Endothelial cell of umbilical vein (primary cell): ENCODE data around the gene GRK5. TPM values are rescaled to one million over a fixed set of nuclear protein-coding genes. Genes with fewer than 3 reads are reported as not detected.
A peak's percentile ranks its signal among the peaks of the same experiment; 100 is the strongest.

Experiments
- BruUV-seq: library from RNA; stranded (reverse); fragments of 400-500 nt; replicated peaks from 2 replicates; lab custom pipeline; 2021; lab: Mats Ljungman, UMichigan
- CTCF ChIA-PET: fragments of 300-600, 350-600 bp; sonication (Branson Sonifier 250); formaldehyde crosslinking; loops from one replicate; lab custom pipeline; 2021; ENCODE audit warnings: antibody characterized with exemption, inconsistent platforms; lab: Charles Lee
- POLR2A ChIA-PET: fragments of 300-600, 350-600 bp; sonication (Branson Sonifier 250); formaldehyde crosslinking; loops from one replicate; lab custom pipeline; 2021; ENCODE audit warnings: antibody characterized with exemption, inconsistent platforms; lab: Charles Lee
- DNase-seq: peaks from one replicate; pipeline ENCODE4 v3.0.0-alpha.2; 2011; ENCODE audit warnings: low read depth, low spot score
- FAIRE-seq: peaks from 2 replicates; lab custom pipeline; 2011; peaks lifted over from hg19 to GRCh38; lab: Jason Lieb, UNC
- H2AFZ ChIP-seq: 2 replicates; pipeline ENCODE4 v1.6.0; 2012; ENCODE audit warnings: low read depth, low read length, control low read depth, inconsistent platforms
- H3K27ac ChIP-seq: 2 replicates; pipeline ENCODE4 v1.5.1; 2011; ENCODE audit warnings: low read depth, mild to moderate bottlenecking, control low read depth, low read length, moderate library complexity; ENCODE audit not compliant: insufficient read depth
- H3K27me3 ChIP-seq, 2 experiments: 2 replicates each; pipeline versions ENCODE4 v1.6.0 to v1.6.1; 2011; ENCODE audit warnings: low read length in 2 of 2, mixed read lengths in 1 of 2; ENCODE audit not compliant: control insufficient read depth in 2 of 2, insufficient read depth in 2 of 2
- H3K36me3 ChIP-seq, 2 experiments: 2 replicates in 1 of 2; 3 replicates in 1 of 2; pipeline ENCODE4 v1.5.1; 2011; ENCODE audit warnings: low read length in 2 of 2, mild to moderate bottlenecking in 1 of 2, moderate library complexity in 1 of 2; ENCODE audit not compliant: control insufficient read depth in 2 of 2, insufficient read depth in 2 of 2; ENCODE audit errors: extremely low read depth in 1 of 2
- H3K4me1 ChIP-seq: 3 replicates; pipeline ENCODE4 v1.5.1; 2011; ENCODE audit warnings: mild to moderate bottlenecking, low read length; ENCODE audit not compliant: control insufficient read depth, insufficient read depth; ENCODE audit errors: extremely low read depth
- H3K4me2 ChIP-seq: 2 replicates; pipeline ENCODE4 v1.6.1; 2011; ENCODE audit warnings: low read length, control low read depth, mixed read lengths; ENCODE audit not compliant: insufficient read depth
- H3K4me3 ChIP-seq, 3 experiments: fragments of 200-600 bp in 1 of 3; sonication (generic), shearing (Covaris generic) in 1 of 3; replicated peaks in 1 of 3; 2 replicates each; pipeline ENCODE4 v1.5.1; 2011 to 2016; ENCODE audit warnings: control low read depth in 3 of 3, low read length in 3 of 3, mild to moderate bottlenecking in 2 of 3, inconsistent platforms in 1 of 3, low read depth in 1 of 3, moderate library complexity in 1 of 3; ENCODE audit not compliant: insufficient read depth in 1 of 3
- H3K79me2 ChIP-seq: 2 replicates; pipeline ENCODE4 v1.6.0; 2012; ENCODE audit warnings: low read length, inconsistent platforms; ENCODE audit not compliant: control insufficient read depth, insufficient read depth
- H3K9ac ChIP-seq: replicated peaks from 2 replicates; pipeline ENCODE3; 2011; ENCODE audit warnings: low read length, control low read depth; ENCODE audit not compliant: insufficient read depth; ENCODE audit errors: extremely low read depth
- H3K9me1 ChIP-seq: replicated peaks from 3 replicates; pipeline ENCODE4 v1.6.0; 2011; ENCODE audit warnings: mild to moderate bottlenecking, low read length; ENCODE audit not compliant: control insufficient read depth, insufficient read depth; ENCODE audit errors: extremely low read depth
- H3K9me3 ChIP-seq: replicated peaks from 2 replicates; pipeline ENCODE4 v1.5.1; 2012; ENCODE audit warnings: low read length, inconsistent platforms; ENCODE audit not compliant: control insufficient read depth, insufficient read depth
- H4K20me1 ChIP-seq: replicated peaks from 2 replicates; pipeline ENCODE3; 2011; ENCODE audit warnings: mild to moderate bottlenecking, low read length; ENCODE audit not compliant: control insufficient read depth, insufficient read depth; ENCODE audit errors: extremely low read depth
- CTCF ChIP-seq, 2 donors: IDR thresholded peaks; 1 replicate in 1 of 2; 2 replicates in 1 of 2; pipeline ENCODE4 v1.5.1; 2011; ENCODE audit warnings: low read length in 2 of 2, mild to moderate bottlenecking in 2 of 2, moderate library complexity in 2 of 2, control low read depth in 1 of 2, inconsistent platforms in 1 of 2, low read depth in 1 of 2; ENCODE audit not compliant: insufficient read depth in 1 of 2; ENCODE audit errors: extremely low read depth in 1 of 2
- EZH2 ChIP-seq: IDR thresholded peaks from 2 replicates; pipeline ENCODE4 v1.6.1; 2012; ENCODE audit warnings: borderline replicate concordance, low read depth, mild to moderate bottlenecking, moderate library complexity, low read length, inconsistent platforms; ENCODE audit not compliant: severe bottlenecking
- GATA2 ChIP-seq: IDR thresholded peaks from 2 replicates; pipeline ENCODE4 v1.7.0; 2011; ENCODE audit warnings: low read depth, mild to moderate bottlenecking, moderate library complexity, mixed read lengths, low read length; ENCODE audit not compliant: insufficient read length, insufficient read depth
- JUN ChIP-seq: IDR thresholded peaks from 2 replicates; pipeline ENCODE4 v1.6.1; 2011; ENCODE audit warnings: borderline replicate concordance, low read depth; ENCODE audit not compliant: insufficient read length, insufficient read depth
- MAX ChIP-seq: IDR thresholded peaks from 2 replicates; pipeline ENCODE4 v1.6.1; 2011; ENCODE audit not compliant: insufficient read depth, insufficient read length
- MYC ChIP-seq: IDR thresholded peaks from one replicate; pipeline ENCODE4 v1.6.1; 2011; ENCODE audit warnings: mild to moderate bottlenecking, low read depth, low read length
- dilution Hi-C: fragments of 300-500 bp; cut with MboI; formaldehyde crosslinking; loops from one replicate; pipeline ENCODE4 v1.15.0; 2019; ENCODE audit warnings: low sequenced_read_pairs; ENCODE audit not compliant: extremely low pct_ligation_motif_present
- intact Hi-C: fragments of 100-400 bp; cut with micrococcal nuclease; formaldehyde crosslinking; loops from one replicate; pipeline ENCODE4 v1.10.0; 2022
- polyA plus RNA-seq, 4 experiments: library from polyadenylated mRNA; depleted of rRNA in 3 of 4; stranded (reverse) in 3 of 4; unstranded in 1 of 4; fragments of >200 nt; gene quantifications; 2 replicates each; pipeline versions ENCODE4 v1.2.1 to v1.2.3, GENCODE V29; 2011 to 2012; ENCODE audit warnings: missing spikeins in 1 of 4
- total RNA-seq: library from RNA; stranded (reverse); gene quantifications from 2 replicates; pipeline ENCODE4 v1.2.3, GENCODE V29; 2021

Gene GRK5
- total and polyA plus RNA-seq, 2 donors (not counting 3 experiments of a cell fraction or from before 2014, with no cell fraction given): 13.1 to 29.5 TPM

GRCh38 chr10:119410361-119411116, 203.2 kb downstream of the GRK5 start:
- DNase-seq (no peak), FAIRE-seq (no peak)
- H2AFZ ChIP-seq: no peak overlapping the region
- H3K9ac ChIP-seq: peak overlapping the region; percentile 2
- no peaks in the 10 kb centered on the region for H3K36me3 ChIP-seq
- H3K27me3 ChIP-seq: no peaks in the 10 kb centered on the region
- H3K9me3 ChIP-seq: no peaks in the 10 kb centered on the region
- ChIA-PET POLR2A (interaction anchor here (1.2 to 2.6 kb wide), 2 partner anchors 39 to 104 kb away, joined by 5 to 14 read pairs; no protein-coding TSS in a partner anchor), CTCF (interaction anchor here (0.6 to 3.2 kb wide), 15 partner anchors 34 to 212 kb away, joined by 3 to 22 read pairs (median 5); partner anchors contain the start of gene GRK5)
- no peak for TF ChIP-seq MYC
- TF ChIP-seq JUN: no peak
- no peak for TF ChIP-seq GATA2
- TF ChIP-seq CTCF (IDR thresholded peaks at IDR 0.05; ENCODE audit: extremely low read depth in 1 of 2, insufficient read depth in 1 of 2, low read depth in 1 of 2, low read length in 2 of 2): no peak
- no peak for TF ChIP-seq MAX
- no peak for TF ChIP-seq EZH2
- BruUV-seq: no TSS peak
- intact Hi-C loops: loop anchor here (1.0 to 5.0 kb wide), 4 partner anchors 39 to 158 kb away; no protein-coding TSS in a partner anchor
- peaks cover 38% of the 10 kb centered on the region for H3K4me1 ChIP-seq
- dilution Hi-C loops: no loop called here
- peak overlapping the region; percentile 85 for H3K27ac ChIP-seq
- H3K4me2 ChIP-seq: no peak overlapping the region
- H4K20me1 ChIP-seq: no peaks in the 10 kb centered on the region
- no peaks in the 10 kb centered on the region for H3K9me1 ChIP-seq
- no peaks in the 10 kb centered on the region for H3K79me2 ChIP-seq
- H3K4me3 ChIP-seq: no peak overlapping the region
